HG03159 (cell line): ENCODE data around the gene TNFRSF13B.
"Not testable (repeated sequence)": the region's sequence is repeated elsewhere in the genome, so short reads cannot be mapped to it uniquely, and the experiment has no call there.

Experiments used
- ATAC-seq: cut with Tn5 transposase; IDR thresholded peaks from one replicate; pipeline ENCODE4 v1.9.1; 2021; ENCODE audit warnings: mild to moderate bottlenecking, moderate library complexity; ENCODE audit not compliant: unreplicated experiment

The TNFRSF13B gene

GRCh38 chr17:16968786-16969185 is 3.1 kb downstream of the TNFRSF13B start:
- no peak for ATAC-seq

GRCh38 chr17:16962804-16963203 is 9.1 kb downstream of the TNFRSF13B start:
- ATAC-seq: no peak

GRCh38 chr17:16961792-16962191 is 10.1 kb downstream of the TNFRSF13B start:
- ATAC-seq: no peak

GRCh38 chr17:16961022-16961421 is 10.9 kb downstream of the TNFRSF13B start:
- ATAC-seq: not testable (repeated sequence)

- ATAC-seq: not testable (repeated sequence)
These were observed 16.9 kb downstream of the TNFRSF13B start for GRCh38 chr17:16955011-16955410.

- no peak for ATAC-seq
These were observed 17.4 kb downstream of the TNFRSF13B start for GRCh38 chr17:16954521-16954920.

GRCh38 chr17:16953841-16954240 is 18.1 kb downstream of the TNFRSF13B start:
- no peak for ATAC-seq

- no peak for ATAC-seq
These were observed 18.6 kb downstream of the TNFRSF13B start for GRCh38 chr17:16953347-16953746.

- ATAC-seq: no peak
These were observed 19.5 kb downstream of the TNFRSF13B start for GRCh38 chr17:16952401-16952800.

GRCh38 chr17:16950488-16950887 is 21.4 kb downstream of the TNFRSF13B start:
- ATAC-seq: no peak

GRCh38 chr17:16948587-16949376 is 23.1 kb downstream of the TNFRSF13B start:
- ATAC-seq: no peak

GRCh38 chr17:16947470-16947869 is 24.4 kb downstream of the TNFRSF13B start:
- no peak for ATAC-seq

GRCh38 chr17:16945663-16946218 is 26.2 kb downstream of the TNFRSF13B start:
- ATAC-seq: no peak

- no peak for ATAC-seq
These were observed 26.8 kb downstream of the TNFRSF13B start for GRCh38 chr17:16945136-16945482.

- ATAC-seq: no peak
These were observed 27.4 kb downstream of the TNFRSF13B start for GRCh38 chr17:16944334-16945135.

- no peak for ATAC-seq
These were observed 28.2 kb downstream of the TNFRSF13B start for GRCh38 chr17:16943541-16944333.

GRCh38 chr17:16943032-16943352 is 28.9 kb downstream of the TNFRSF13B start:
- ATAC-seq: no peak

- no peak for ATAC-seq
These were observed 29.5 kb downstream of the TNFRSF13B start for GRCh38 chr17:16942141-16943031.

GRCh38 chr17:16941072-16942036 is 30.6 kb downstream of the TNFRSF13B start:
- no peak for ATAC-seq
